ENCODE measurements around the gene SIAH2. TPM values are rescaled to one million over a fixed set of nuclear protein-coding genes. Genes with fewer than 3 reads are reported as not detected.

Gene SIAH2
- total and polyA plus RNA-seq, 7 experiments from 2014 or later: 13.9 to 39.2 (median 27.4) TPM

DNA sequence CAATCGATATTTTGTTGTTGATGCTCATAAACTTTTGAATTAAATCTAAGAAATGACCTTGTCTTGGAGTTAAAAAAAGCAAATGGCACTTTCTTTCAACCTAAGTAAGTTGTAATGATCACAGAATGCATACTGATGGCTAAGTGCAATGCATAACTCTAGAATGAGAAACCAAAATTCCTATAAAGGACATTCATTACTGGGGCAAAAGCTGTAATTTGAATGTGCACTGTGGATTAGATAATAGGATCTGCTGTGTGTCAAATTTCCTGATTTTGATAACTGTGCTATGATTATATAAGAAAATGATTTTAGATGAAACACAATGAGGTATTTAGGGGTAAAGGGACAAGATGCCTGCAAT, 14.3 kb downstream of the SIAH2 start:
- no peaks in the 10 kb centered on the region for H3K27me3 Mint-ChIP-seq
- Histone ChIP-seq H3K9me3 (ENCODE audit: control insufficient read depth in 2 of 3, low read length in 3 of 3) (no peaks in the 10 kb centered on the region), H3K36me3 (ENCODE audit: control insufficient read depth in 2 of 3, insufficient read depth in 3 of 3, low read length in 3 of 3) (peaks cover 0 to 4% (median 0%) of the 10 kb centered on the region in 3 experiments), H3K4me1 (ENCODE audit: control insufficient read depth in 2 of 2, insufficient read depth in 2 of 2, low read length in 2 of 2) (peaks cover 0 to 10% of the 10 kb centered on the region in 2 donors), H3K4me3 (ENCODE audit: low read length) (no peak overlapping the region), H3K27me3 (ENCODE audit: control insufficient read depth in 2 of 2, insufficient read depth in 2 of 2, low read length in 2 of 2) (no peaks in the 10 kb centered on the region), H3K27ac (ENCODE audit: low read depth, low read length) (no peak overlapping the region)
- H3K36me3 Mint-ChIP-seq: peaks cover 0 to 20% (median 8%) of the 10 kb centered on the region in 5 donors
- intact Hi-C loops (cut with micrococcal nuclease): loop anchor here in 1 of 2 donors (1.0 kb wide), 1 partner anchor 10 kb away; no protein-coding TSS in a partner anchor
- no peak overlapping the region for H3K4me3 Mint-ChIP-seq
- H3K4me1 Mint-ChIP-seq: peaks cover 47 to 96% (median 80%) of the 10 kb centered on the region in 7 donors
- H3K9me3 Mint-ChIP-seq: no peaks in the 10 kb centered on the region
- peak overlapping the region in 6 of 9 donors; percentile 2 to 76 (median 51) for H3K27ac Mint-ChIP-seq
- ATAC-seq (no peak), DNase-seq (no peak)
- POLR2A ChIA-PET: no interaction called here
- CTCF ChIA-PET: no interaction called here

DNA sequence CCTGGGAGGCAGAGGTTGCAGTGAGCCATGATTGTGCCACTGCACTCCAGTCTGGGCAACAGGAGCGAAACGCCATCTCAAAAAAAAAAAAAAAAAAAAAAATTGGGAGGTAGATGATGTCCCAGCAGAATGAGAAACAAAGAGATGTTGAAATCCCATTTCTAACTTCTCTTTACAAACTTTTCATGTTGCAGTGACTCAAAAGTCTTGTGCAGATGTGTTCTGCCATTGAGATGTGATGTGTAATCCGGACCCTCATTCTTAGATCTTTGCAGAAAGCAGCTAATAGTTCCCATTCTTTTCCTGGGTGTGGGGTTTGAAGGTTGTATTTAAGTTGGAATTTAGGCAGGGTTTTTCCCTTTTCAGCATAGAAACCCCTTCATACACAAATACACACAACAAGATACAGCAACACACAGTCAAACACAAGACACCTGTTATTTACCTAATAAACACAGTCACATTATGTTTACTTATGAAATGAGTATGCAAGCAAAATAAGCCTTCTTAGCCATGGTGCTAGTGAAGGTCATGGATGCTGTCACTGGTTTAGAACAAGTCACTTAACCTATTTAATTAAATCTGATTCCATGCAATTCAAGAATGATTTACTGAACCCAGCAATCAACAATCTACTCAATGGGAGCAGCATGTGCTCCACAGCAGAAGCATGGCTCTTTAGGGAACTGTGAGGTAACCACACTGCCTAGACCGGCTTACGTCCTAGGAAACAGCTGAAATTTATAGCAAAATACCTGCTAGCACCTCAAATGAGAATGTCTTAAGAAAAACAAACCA, 14.9 kb downstream of the SIAH2 start:
- H3K4me3 Mint-ChIP-seq: no peak overlapping the region
- H3K27me3 Mint-ChIP-seq: no peaks in the 10 kb centered on the region
- Histone ChIP-seq H3K4me1 (ENCODE audit: control insufficient read depth in 2 of 2, insufficient read depth in 2 of 2, low read length in 2 of 2) (peaks cover 0 to 9% of the 10 kb centered on the region in 2 donors), H3K4me3 (ENCODE audit: low read length) (no peak overlapping the region), H3K36me3 (ENCODE audit: control insufficient read depth in 2 of 3, insufficient read depth in 3 of 3, low read length in 3 of 3) (peaks cover 0 to 3% (median 0%) of the 10 kb centered on the region in 3 experiments), H3K27ac (ENCODE audit: low read depth, low read length) (no peak overlapping the region), H3K9me3 (ENCODE audit: control insufficient read depth in 2 of 3, low read length in 3 of 3) (no peaks in the 10 kb centered on the region), H3K27me3 (ENCODE audit: control insufficient read depth in 2 of 2, insufficient read depth in 2 of 2, low read length in 2 of 2) (no peaks in the 10 kb centered on the region)
- no peaks in the 10 kb centered on the region for H3K9me3 Mint-ChIP-seq
- H3K36me3 Mint-ChIP-seq: peaks cover 0 to 22% (median 6%) of the 10 kb centered on the region in 5 donors
- peak overlapping the region in 4 of 9 donors; percentile 24 to 63 (median 48) for H3K27ac Mint-ChIP-seq
- CTCF ChIA-PET: no interaction called here
- POLR2A ChIA-PET: interaction anchor here (0.8 kb wide), 1 partner anchor 178 kb away, joined by 5 read pairs; no protein-coding TSS in a partner anchor
- ATAC-seq: no peak
- no peak for DNase-seq
- peaks cover 43 to 96% (median 84%) of the 10 kb centered on the region in 7 donors for H3K4me1 Mint-ChIP-seq
- intact Hi-C loops (cut with micrococcal nuclease): loop anchor here in 1 of 2 donors (1.0 kb wide), 1 partner anchor 10 kb away; no protein-coding TSS in a partner anchor

DNA sequence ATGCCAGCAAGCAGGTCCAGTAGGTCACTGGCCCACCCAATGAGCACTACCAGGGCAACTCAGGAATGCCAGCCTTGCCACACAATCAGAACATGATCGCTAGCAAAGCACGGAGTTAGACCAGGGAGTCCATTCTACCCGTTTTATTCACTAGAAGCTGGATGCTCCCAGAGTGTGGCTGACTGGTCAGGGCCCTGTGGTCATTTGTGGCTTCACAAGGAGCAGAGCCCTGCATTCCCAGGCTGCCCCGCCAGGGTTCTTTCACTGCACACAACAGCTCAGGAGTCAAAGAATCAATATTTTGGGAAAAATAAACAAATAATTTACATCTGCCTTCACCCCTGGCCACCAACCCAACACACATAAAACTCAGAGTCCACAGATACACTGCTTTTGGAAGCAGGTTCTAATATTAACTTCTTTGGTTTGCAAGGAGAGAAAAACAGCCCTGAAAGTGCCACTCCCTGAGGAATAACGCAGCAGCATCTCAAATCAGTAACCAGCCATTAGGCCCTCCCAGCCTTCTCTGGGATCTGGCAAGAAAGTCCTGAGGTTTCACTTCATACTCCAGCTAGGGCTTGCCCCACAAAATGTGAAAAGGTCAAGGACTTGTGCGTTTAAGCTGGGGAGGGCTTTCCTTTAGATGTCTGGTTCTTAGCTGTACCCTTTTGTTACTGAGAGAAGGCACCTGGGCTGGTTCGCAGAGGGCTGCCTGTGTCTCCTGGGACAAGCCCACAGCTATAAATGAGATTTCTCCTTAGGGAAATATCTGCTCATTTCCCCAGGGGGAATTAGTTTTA, 16.0 kb downstream of the SIAH2 start:
- DNase-seq (no peak), ATAC-seq (no peak)
- H3K4me3 Mint-ChIP-seq: no peak overlapping the region
- Histone ChIP-seq H3K9me3 (ENCODE audit: control insufficient read depth in 2 of 3, low read length in 3 of 3) (no peaks in the 10 kb centered on the region), H3K4me1 (ENCODE audit: control insufficient read depth in 2 of 2, insufficient read depth in 2 of 2, low read length in 2 of 2) (peaks cover 0 to 2% of the 10 kb centered on the region in 2 donors), H3K4me3 (ENCODE audit: low read length) (no peak overlapping the region), H3K27ac (ENCODE audit: low read depth, low read length) (no peak overlapping the region), H3K27me3 (ENCODE audit: control insufficient read depth in 2 of 2, insufficient read depth in 2 of 2, low read length in 2 of 2) (no peaks in the 10 kb centered on the region), H3K36me3 (ENCODE audit: control insufficient read depth in 2 of 3, insufficient read depth in 3 of 3, low read length in 3 of 3) (peaks cover 0 to 5% (median 0%) of the 10 kb centered on the region in 3 experiments)
- H3K9me3 Mint-ChIP-seq: no peaks in the 10 kb centered on the region
- peak overlapping the region in 6 of 9 donors; percentile 7 to 70 (median 52) for H3K27ac Mint-ChIP-seq
- no peaks in the 10 kb centered on the region for H3K27me3 Mint-ChIP-seq
- intact Hi-C loops (cut with micrococcal nuclease): no loop called here
- H3K4me1 Mint-ChIP-seq: peaks cover 37 to 95% (median 79%) of the 10 kb centered on the region in 7 donors
- POLR2A ChIA-PET: no interaction called here
- peaks cover 6 to 30% (median 12%) of the 10 kb centered on the region in 5 donors for H3K36me3 Mint-ChIP-seq
- CTCF ChIA-PET: no interaction called here

DNA sequence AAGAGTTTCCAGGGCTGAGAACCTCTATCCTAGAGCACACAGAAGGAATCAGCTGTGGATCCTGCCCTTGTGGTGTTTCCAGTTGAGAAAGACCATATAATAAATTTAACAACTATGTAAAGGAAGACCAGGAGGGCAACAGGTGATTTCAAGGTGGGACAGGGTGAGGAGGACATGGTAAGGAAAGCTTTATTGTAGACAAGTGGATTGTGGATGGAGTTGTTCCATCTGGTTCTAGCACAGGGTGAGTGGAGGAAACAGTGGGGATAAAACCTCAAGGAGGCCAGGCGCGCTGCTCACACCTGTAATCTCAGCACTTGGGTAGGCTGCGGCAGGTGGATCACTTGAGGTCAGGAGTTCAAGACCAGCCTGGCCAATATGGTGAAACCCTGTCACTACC, 17.1 kb downstream of the SIAH2 start:
- DNase-seq: no peak
- CTCF ChIA-PET: no interaction called here
- intact Hi-C loops (cut with micrococcal nuclease): no loop called here
- no peaks in the 10 kb centered on the region for H3K27me3 ChIP-seq (ENCODE audit: control insufficient read depth in 2 of 2, insufficient read depth in 2 of 2, low read length in 2 of 2)
- no peaks in the 10 kb centered on the region for H3K4me1 ChIP-seq (ENCODE audit: control insufficient read depth in 2 of 2, insufficient read depth in 2 of 2, low read length in 2 of 2)
- H3K9me3 ChIP-seq (ENCODE audit: control insufficient read depth in 2 of 3, low read length in 3 of 3): no peaks in the 10 kb centered on the region
- ATAC-seq: no peak
- Mint-ChIP-seq H3K27ac (peak overlapping the region in 7 of 9 donors; percentile 7 to 84 (median 65)), H3K4me1 (peaks cover 32 to 87% (median 70%) of the 10 kb centered on the region in 7 donors), H3K9me3 (no peaks in the 10 kb centered on the region), H3K36me3 (peaks cover 6 to 35% (median 20%) of the 10 kb centered on the region in 5 donors), H3K27me3 (no peaks in the 10 kb centered on the region), H3K4me3 (peak overlapping the region in 2 of 10 donors; percentile 19 to 36)
- POLR2A ChIA-PET: no interaction called here
- H3K4me3 ChIP-seq (ENCODE audit: low read length): no peak overlapping the region
- H3K27ac ChIP-seq (ENCODE audit: low read depth, low read length): no peak overlapping the region
- H3K36me3 ChIP-seq (ENCODE audit: control insufficient read depth in 2 of 3, insufficient read depth in 3 of 3, low read length in 3 of 3): peaks cover 0 to 15% (median 0%) of the 10 kb centered on the region in 3 experiments

DNA sequence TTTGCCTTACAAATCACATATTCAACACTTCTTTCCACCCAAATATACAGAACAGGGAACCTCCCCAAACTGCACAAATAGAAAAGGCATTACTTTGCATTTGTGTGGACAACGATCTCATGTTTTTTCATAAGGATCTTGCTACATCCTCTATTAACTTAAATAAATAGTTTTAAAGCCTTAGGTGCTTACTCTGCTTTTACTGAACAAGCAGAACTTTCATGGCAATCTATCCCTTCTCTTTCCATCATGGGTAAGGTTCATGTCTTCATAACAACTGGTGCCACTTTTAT, 18.1 kb downstream of the SIAH2 start:
- Histone ChIP-seq H3K36me3 (ENCODE audit: control insufficient read depth in 2 of 3, insufficient read depth in 3 of 3, low read length in 3 of 3) (peaks cover 0 to 15% (median 0%) of the 10 kb centered on the region in 3 experiments), H3K27me3 (ENCODE audit: control insufficient read depth in 2 of 2, insufficient read depth in 2 of 2, low read length in 2 of 2) (no peaks in the 10 kb centered on the region), H3K4me3 (ENCODE audit: low read length) (no peak overlapping the region), H3K4me1 (ENCODE audit: control insufficient read depth in 2 of 2, insufficient read depth in 2 of 2, low read length in 2 of 2) (peaks cover 0 to under 1% of the 10 kb centered on the region in 2 donors), H3K27ac (ENCODE audit: low read depth, low read length) (no peak overlapping the region), H3K9me3 (ENCODE audit: control insufficient read depth in 2 of 3, low read length in 3 of 3) (no peaks in the 10 kb centered on the region)
- ATAC-seq: no peak
- ChIA-PET CTCF (no interaction called here), POLR2A (no interaction called here)
- Mint-ChIP-seq H3K27ac (peak overlapping the region in 7 of 9 donors; percentile 26 to 71 (median 42)), H3K27me3 (no peaks in the 10 kb centered on the region), H3K4me1 (peaks cover 28 to 85% (median 67%) of the 10 kb centered on the region in 7 donors), H3K36me3 (peaks cover 6 to 32% (median 20%) of the 10 kb centered on the region in 5 donors), H3K9me3 (no peaks in the 10 kb centered on the region), H3K4me3 (no peak overlapping the region)
- no peak for DNase-seq
- intact Hi-C loops (cut with micrococcal nuclease): no loop called here

DNA sequence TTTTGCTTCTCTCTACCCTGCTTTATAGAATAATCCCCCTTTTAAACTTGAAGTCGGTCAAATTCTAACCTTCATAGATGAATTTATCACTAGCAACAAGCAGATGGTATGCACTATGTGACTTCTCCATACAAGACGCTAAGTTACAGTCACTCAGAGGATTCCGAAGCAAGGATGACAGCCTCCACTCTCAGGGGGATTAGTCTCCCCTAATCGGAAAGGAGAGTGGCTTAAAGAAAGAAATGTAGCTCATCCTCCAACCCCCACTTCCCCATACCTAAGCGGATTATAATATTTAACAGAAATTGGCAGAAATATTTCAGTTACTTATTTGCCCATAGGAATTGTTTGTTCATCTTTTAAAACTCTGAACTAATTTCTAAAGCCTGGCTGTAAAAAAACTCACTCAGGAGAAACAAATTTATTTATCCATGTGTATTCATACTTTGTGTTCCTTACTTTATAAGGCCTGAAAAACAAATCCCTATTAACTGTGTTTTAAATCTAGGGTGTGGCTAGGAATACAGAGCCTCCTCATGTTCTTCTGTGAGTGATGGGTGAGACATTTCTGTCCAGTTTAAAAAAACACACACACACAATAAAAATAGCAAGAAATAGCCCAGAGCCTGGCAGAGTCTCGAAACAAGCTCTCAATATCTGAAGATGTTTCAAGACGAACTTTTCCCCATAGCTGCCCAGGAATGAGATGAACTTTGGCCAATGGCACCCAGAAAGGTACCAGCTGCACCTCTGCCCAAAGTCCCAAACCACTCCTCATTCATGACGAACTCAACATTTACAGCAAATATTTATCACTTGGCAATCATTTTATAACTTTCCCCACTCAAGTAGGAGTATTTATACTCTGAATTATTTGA, 18.7 kb downstream of the SIAH2 start:
- no peak for DNase-seq
- no peaks in the 10 kb centered on the region for H3K9me3 ChIP-seq (ENCODE audit: control insufficient read depth in 2 of 3, low read length in 3 of 3)
- no peak overlapping the region for H3K4me3 Mint-ChIP-seq
- ChIA-PET CTCF (no interaction called here), POLR2A (interaction anchor here (0.7 kb wide), 1 partner anchor 23 kb away, joined by 3 read pairs; no protein-coding TSS in a partner anchor)
- intact Hi-C loops (cut with micrococcal nuclease): no loop called here
- no peak for ATAC-seq
- peaks cover 0 to 15% (median 0%) of the 10 kb centered on the region in 3 experiments for H3K36me3 ChIP-seq (ENCODE audit: control insufficient read depth in 2 of 3, insufficient read depth in 3 of 3, low read length in 3 of 3)
- no peaks in the 10 kb centered on the region for H3K27me3 Mint-ChIP-seq
- H3K36me3 Mint-ChIP-seq: peaks cover 6 to 32% (median 20%) of the 10 kb centered on the region in 5 donors
- H3K27me3 ChIP-seq (ENCODE audit: control insufficient read depth in 2 of 2, insufficient read depth in 2 of 2, low read length in 2 of 2): no peaks in the 10 kb centered on the region
- H3K4me3 ChIP-seq (ENCODE audit: low read length): no peak overlapping the region
- H3K9me3 Mint-ChIP-seq: no peaks in the 10 kb centered on the region
- H3K4me1 ChIP-seq (ENCODE audit: control insufficient read depth in 2 of 2, insufficient read depth in 2 of 2, low read length in 2 of 2): peaks cover 0 to 5% of the 10 kb centered on the region in 2 donors
- peaks cover 30 to 88% (median 69%) of the 10 kb centered on the region in 7 donors for H3K4me1 Mint-ChIP-seq
- no peak overlapping the region for H3K27ac ChIP-seq (ENCODE audit: low read depth, low read length)
- H3K27ac Mint-ChIP-seq: peak overlapping the region in 7 of 9 donors; percentile 3 to 71 (median 54)

Data from naive thymus-derived CD4-positive, alpha-beta T cell (primary cell).